Measurements from ENCODE around the gene KRT77.

- no peak for TF ChIP-seq ZNF384 (IDR thresholded peaks at IDR 0.05)
- TF ChIP-seq FOXK2 (IDR thresholded peaks at IDR 0.05) = no peak
- TF ChIP-seq ARNT (IDR thresholded peaks at IDR 0.05) = no peak
- no peak for TF ChIP-seq FOXM1 (IDR thresholded peaks at IDR 0.05; ENCODE audit: borderline replicate concordance)
Measured at GRCh38 chr12:52720365-52720886, 17.1 kb upstream of the KRT77 start.
